A549 (cell line): ENCODE data around the gene RTL5.

Experiments used
- HDAC2 ChIP-seq: fragments of 200-600 bp; sonication (generic); IDR thresholded peaks from 2 replicates; pipeline ENCODE4 v1.6.1; 2016
- HOXB13 ChIP-seq: fragments of 250-450 bp; sonication (Bioruptor Pico); IDR thresholded peaks from 2 replicates; pipeline ENCODE4 v1.5.0; 2020; ENCODE audit warnings: low read depth, mild to moderate bottlenecking, moderate library complexity
- JUN ChIP-seq, 2 experiments: fragments of >200 bp; sonication (Bioruptor Twin); formaldehyde crosslinking; IDR thresholded peaks; 2 replicates in 1 of 2; 3 replicates in 1 of 2; pipeline ENCODE4 v1.6.1; 2016 to 2017
- JUNB ChIP-seq: fragments of >200 bp; sonication (Bioruptor Twin); formaldehyde crosslinking; IDR thresholded peaks from 2 replicates; pipeline ENCODE4 v1.6.1; 2016
- MAZ ChIP-seq: fragments of 150-350 bp; IDR thresholded peaks from 2 replicates; pipeline ENCODE4 v1.6.1; 2014; ENCODE audit warnings: antibody characterized with exemption, low read depth, low read length, borderline replicate concordance
- POLR2AphosphoS2 ChIP-seq: conservative IDR thresholded peaks from 2 replicates; pipeline ENCODE4 v1.6.1; 2012; ENCODE audit warnings: low read length, improper control_type of control experiment, inconsistent platforms
- REST ChIP-seq: fragments of 200-600 bp; sonication (generic); IDR thresholded peaks from 2 replicates; pipeline ENCODE4 v1.6.1; 2016; ENCODE audit warnings: antibody characterized with exemption, mild to moderate bottlenecking, moderate library complexity
- RFX5 ChIP-seq: fragments of 450-650 bp; IDR thresholded peaks from 2 replicates; pipeline ENCODE4 v1.7.1; 2014; ENCODE audit warnings: antibody characterized with exemption, mild to moderate bottlenecking, moderate library complexity
- TF ChIP-seq, protein P1 (sequence below): fragments of >200 bp; sonication (Bioruptor Twin); formaldehyde crosslinking; IDR thresholded peaks from 3 replicates; pipeline ENCODE4 v1.5.1; 2016
- TF ChIP-seq, protein P2 (sequence below): fragments of 150-350 bp; IDR thresholded peaks from 2 replicates; pipeline ENCODE4 v1.6.1; 2014; ENCODE audit warnings: low read depth, mild to moderate bottlenecking, low read length
- TF ChIP-seq, protein P3 (sequence below): IDR thresholded peaks from 2 replicates; pipeline ENCODE4 v1.6.1; 2012

GRCh38 chrX:72083291-72083690 lies 48.4 kb downstream of the RTL5 start:
- TF ChIP-seq, protein P1, sequence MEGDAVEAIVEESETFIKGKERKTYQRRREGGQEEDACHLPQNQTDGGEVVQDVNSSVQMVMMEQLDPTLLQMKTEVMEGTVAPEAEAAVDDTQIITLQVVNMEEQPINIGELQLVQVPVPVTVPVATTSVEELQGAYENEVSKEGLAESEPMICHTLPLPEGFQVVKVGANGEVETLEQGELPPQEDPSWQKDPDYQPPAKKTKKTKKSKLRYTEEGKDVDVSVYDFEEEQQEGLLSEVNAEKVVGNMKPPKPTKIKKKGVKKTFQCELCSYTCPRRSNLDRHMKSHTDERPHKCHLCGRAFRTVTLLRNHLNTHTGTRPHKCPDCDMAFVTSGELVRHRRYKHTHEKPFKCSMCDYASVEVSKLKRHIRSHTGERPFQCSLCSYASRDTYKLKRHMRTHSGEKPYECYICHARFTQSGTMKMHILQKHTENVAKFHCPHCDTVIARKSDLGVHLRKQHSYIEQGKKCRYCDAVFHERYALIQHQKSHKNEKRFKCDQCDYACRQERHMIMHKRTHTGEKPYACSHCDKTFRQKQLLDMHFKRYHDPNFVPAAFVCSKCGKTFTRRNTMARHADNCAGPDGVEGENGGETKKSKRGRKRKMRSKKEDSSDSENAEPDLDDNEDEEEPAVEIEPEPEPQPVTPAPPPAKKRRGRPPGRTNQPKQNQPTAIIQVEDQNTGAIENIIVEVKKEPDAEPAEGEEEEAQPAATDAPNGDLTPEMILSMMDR, result no peak
- TF ChIP-seq REST (no peak), POLR2AphosphoS2 (no peak), JUN (IDR thresholded peaks at IDR 0.05) (no peak), HOXB13 (CRISPR knock-in tag) (no peak), HDAC2 (no peak), RFX5 (no peak), JUNB (no peak), MAZ (no peak)
- TF ChIP-seq, protein P2, sequence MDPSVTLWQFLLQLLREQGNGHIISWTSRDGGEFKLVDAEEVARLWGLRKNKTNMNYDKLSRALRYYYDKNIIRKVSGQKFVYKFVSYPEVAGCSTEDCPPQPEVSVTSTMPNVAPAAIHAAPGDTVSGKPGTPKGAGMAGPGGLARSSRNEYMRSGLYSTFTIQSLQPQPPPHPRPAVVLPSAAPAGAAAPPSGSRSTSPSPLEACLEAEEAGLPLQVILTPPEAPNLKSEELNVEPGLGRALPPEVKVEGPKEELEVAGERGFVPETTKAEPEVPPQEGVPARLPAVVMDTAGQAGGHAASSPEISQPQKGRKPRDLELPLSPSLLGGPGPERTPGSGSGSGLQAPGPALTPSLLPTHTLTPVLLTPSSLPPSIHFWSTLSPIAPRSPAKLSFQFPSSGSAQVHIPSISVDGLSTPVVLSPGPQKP, result no peak
- TF ChIP-seq, protein P3, sequence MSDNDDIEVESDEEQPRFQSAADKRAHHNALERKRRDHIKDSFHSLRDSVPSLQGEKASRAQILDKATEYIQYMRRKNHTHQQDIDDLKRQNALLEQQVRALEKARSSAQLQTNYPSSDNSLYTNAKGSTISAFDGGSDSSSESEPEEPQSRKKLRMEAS, result no peak
